DND-41 (cell line): Measurements from ENCODE around the gene EYA4.

ENCODE experiments used
- ATAC-seq: fragments of 200-7000 bp; cut with Tn5 transposase; 3 replicates; pipeline ENCODE4 v1.9.1; 2021; ENCODE audit warnings: low read depth; ENCODE audit not compliant: insufficient read depth
- DNase-seq: peaks from one replicate; pipeline ENCODE4 v3.0.0-alpha.2; 2020
- H2AFZ ChIP-seq: 2 replicates; pipeline ENCODE4 v1.6.0; 2012; ENCODE audit warnings: low read depth, low read length
- H3K27ac ChIP-seq: 2 replicates; pipeline ENCODE4 v1.5.1; 2012; ENCODE audit warnings: low read length, inconsistent platforms
- H3K27me3 ChIP-seq: fragments of 200-600 bp; sonication (generic); 2 replicates; pipeline ENCODE4 v1.6.0; 2012; ENCODE audit warnings: low read length, mild to moderate bottlenecking, inconsistent platforms; ENCODE audit not compliant: insufficient read depth, poor library complexity
- H3K36me3 ChIP-seq: 2 replicates; pipeline ENCODE4 v1.5.1; 2012; ENCODE audit warnings: low read length, inconsistent platforms; ENCODE audit not compliant: insufficient read depth
- H3K4me1 ChIP-seq: 2 replicates; pipeline ENCODE4 v1.5.1; 2012; ENCODE audit warnings: mild to moderate bottlenecking, low read length; ENCODE audit not compliant: insufficient read depth
- H3K4me2 ChIP-seq: 2 replicates; pipeline ENCODE4 v1.6.0; 2012; ENCODE audit warnings: mild to moderate bottlenecking, moderate library complexity, low read length, inconsistent platforms; ENCODE audit not compliant: insufficient read depth
- H3K4me3 ChIP-seq, 2 experiments: fragments of 200-600 bp in 1 of 2; shearing (Covaris generic) in 1 of 2; 2 replicates each; pipeline ENCODE4 v1.5.1; 2012 to 2016; ENCODE audit warnings: inconsistent platforms in 2 of 2, low read length in 2 of 2, mild to moderate bottlenecking in 2 of 2, low read depth in 1 of 2, moderate library complexity in 1 of 2
- H3K79me2 ChIP-seq: 2 replicates; pipeline ENCODE4 v1.6.0; 2012; ENCODE audit warnings: low read length, inconsistent platforms; ENCODE audit not compliant: insufficient read depth
- H3K9ac ChIP-seq: 2 replicates; pipeline ENCODE4 v1.6.0; 2012; ENCODE audit warnings: low read depth, mild to moderate bottlenecking, inconsistent platforms, low read length, moderate library complexity
- H3K9me3 ChIP-seq: 2 replicates; pipeline ENCODE4 v1.5.1; 2012; ENCODE audit warnings: low read length, moderate library complexity, mild to moderate bottlenecking, inconsistent platforms; ENCODE audit not compliant: insufficient read depth, severe bottlenecking
- H4K20me1 ChIP-seq: 2 replicates; pipeline ENCODE4 v1.6.0; 2012; ENCODE audit warnings: low read length; ENCODE audit not compliant: insufficient read depth
- CTCF ChIP-seq: IDR thresholded peaks from 2 replicates; pipeline ENCODE4 v1.5.1; 2012; ENCODE audit warnings: borderline replicate concordance, low read length, moderate library complexity, mild to moderate bottlenecking; ENCODE audit not compliant: poor library complexity, severe bottlenecking; ENCODE audit errors: extremely low read depth
- EZH2 ChIP-seq: IDR thresholded peaks from 3 replicates; pipeline ENCODE4 v1.6.1; 2012; ENCODE audit warnings: borderline replicate concordance, low read depth, mild to moderate bottlenecking, moderate library complexity, low read length, inconsistent platforms; ENCODE audit not compliant: severe bottlenecking

Gene EYA4

GRCh38 chr6:133418108-133418507 is 177.0 kb downstream of the EYA4 start:
- H3K36me3 ChIP-seq: no peaks in the 10 kb centered on the region
- H3K27ac ChIP-seq: no peak overlapping the region
- no peak for ATAC-seq
- DNase-seq: no peak
- H3K9me3 ChIP-seq: no peaks in the 10 kb centered on the region
- no peak overlapping the region for H2AFZ ChIP-seq
- TF ChIP-seq CTCF: no peak
- no peak for TF ChIP-seq EZH2
- H4K20me1 ChIP-seq: no peaks in the 10 kb centered on the region
- H3K9ac ChIP-seq: no peak overlapping the region
- no peak overlapping the region for H3K4me2 ChIP-seq
- no peak overlapping the region for H3K4me3 ChIP-seq
- H3K27me3 ChIP-seq: no peaks in the 10 kb centered on the region
- no peaks in the 10 kb centered on the region for H3K79me2 ChIP-seq
- H3K4me1 ChIP-seq: no peaks in the 10 kb centered on the region

GRCh38 chr6:133423242-133423641 is 182.1 kb downstream of the EYA4 start:
- no peaks in the 10 kb centered on the region for H3K36me3 ChIP-seq

GRCh38 chr6:133424359-133424758 is 183.2 kb downstream of the EYA4 start:
- no peaks in the 10 kb centered on the region for H3K79me2 ChIP-seq
- no peak overlapping the region for H2AFZ ChIP-seq

More at GRCh38 chr6:133423242-133423641, 182.1 kb downstream of the EYA4 start:
- Histone ChIP-seq H2AFZ (no peak overlapping the region), H3K79me2 (no peaks in the 10 kb centered on the region), H3K9ac (no peak overlapping the region), H4K20me1 (no peaks in the 10 kb centered on the region), H3K4me3 (no peak overlapping the region), H3K9me3 (no peaks in the 10 kb centered on the region), H3K27ac (no peak overlapping the region), H3K4me1 (no peaks in the 10 kb centered on the region), H3K4me2 (no peak overlapping the region), H3K27me3 (no peaks in the 10 kb centered on the region)
- no peak for TF ChIP-seq CTCF
- TF ChIP-seq EZH2: no peak
- DNase-seq (no peak), ATAC-seq (no peak)

More at GRCh38 chr6:133424359-133424758, 183.2 kb downstream of the EYA4 start:
- H3K36me3 ChIP-seq: no peaks in the 10 kb centered on the region
- H3K9ac ChIP-seq: no peak overlapping the region
- H3K4me3 ChIP-seq: no peak overlapping the region
- no peaks in the 10 kb centered on the region for H3K9me3 ChIP-seq
- H3K27ac ChIP-seq: no peak overlapping the region
- no peaks in the 10 kb centered on the region for H3K27me3 ChIP-seq
- no peaks in the 10 kb centered on the region for H3K4me1 ChIP-seq
- ATAC-seq (no peak), DNase-seq (no peak)
- H4K20me1 ChIP-seq: no peaks in the 10 kb centered on the region
- no peak for TF ChIP-seq EZH2
- TF ChIP-seq CTCF: no peak
- no peak overlapping the region for H3K4me2 ChIP-seq
